ENCODE measurements around the gene ARRB2.

- TF ChIP-seq CTCF (IDR thresholded peaks at IDR 0.05), result no peak
- TF ChIP-seq POLR2A (IDR thresholded peaks at IDR 0.05), result no peak
Observed at GRCh38 chr17:4704991-4705390, 5.4 kb upstream of the ARRB2 start.
